Type B pancreatic cell (in vitro differentiated cells): Measurements from ENCODE around the gene UNC45A. TPM values are rescaled to one million over a fixed set of nuclear protein-coding genes. Genes with fewer than 3 reads are reported as not detected.

ENCODE experiments used
- DNase-seq: peaks from one replicate; pipeline ENCODE4 v3.0.0; 2021; ENCODE audit warnings: mixed read lengths; ENCODE audit not compliant: unreplicated experiment; ENCODE audit errors: extremely low spot score
- H3K27ac Mint-ChIP-seq: 2 replicates; pipeline ENCODE4 v1.8.0; 2021; ENCODE audit warnings: mild to moderate bottlenecking, mixed read lengths
- H3K27me3 Mint-ChIP-seq: 2 replicates; pipeline ENCODE4 v1.8.0; 2021; ENCODE audit warnings: mixed read lengths
- H3K36me3 Mint-ChIP-seq: 2 replicates; pipeline ENCODE4 v1.8.0; 2021; ENCODE audit warnings: mixed read lengths
- H3K4me1 Mint-ChIP-seq: one replicate; pipeline ENCODE4 v1.8.0; 2021; ENCODE audit warnings: mixed read lengths; ENCODE audit not compliant: unreplicated experiment
- H3K4me3 Mint-ChIP-seq: 2 replicates; pipeline ENCODE4 v1.8.0; 2021; ENCODE audit warnings: mild to moderate bottlenecking, mixed read lengths
- H3K9me3 Mint-ChIP-seq: 2 replicates; pipeline ENCODE4 v1.8.0; 2021; ENCODE audit warnings: mixed read lengths
- CTCF ChIP-seq: fragments of 200-600 bp; sonication (generic); conservative IDR thresholded peaks from 2 replicates; pipeline ENCODE4 v1.5.0; 2021; ENCODE audit warnings: antibody characterized with exemption, mild to moderate bottlenecking
- total RNA-seq: library from RNA; stranded (reverse); gene quantifications from 2 replicates; pipeline ENCODE4 v1.2.1, GENCODE V29; 2021; ENCODE audit warnings: low replicate concordance

Gene UNC45A
- total RNA-seq, 1 donor from 2014 or later = 78.9 TPM

GRCh38 chr15:90953947-90954711 lies 19.0 kb downstream of the UNC45A start:
- no peak for TF ChIP-seq CTCF
- Mint-ChIP-seq H3K4me3 (peak overlapping the region; percentile 88), H3K9me3 (no peaks in the 10 kb centered on the region), H3K36me3 (peaks cover 4% of the 10 kb centered on the region), H3K4me1 (peaks cover 8% of the 10 kb centered on the region), H3K27ac (peak overlapping the region; percentile 90), H3K27me3 (no peaks in the 10 kb centered on the region)
- DNase-seq = no peak

DNA sequence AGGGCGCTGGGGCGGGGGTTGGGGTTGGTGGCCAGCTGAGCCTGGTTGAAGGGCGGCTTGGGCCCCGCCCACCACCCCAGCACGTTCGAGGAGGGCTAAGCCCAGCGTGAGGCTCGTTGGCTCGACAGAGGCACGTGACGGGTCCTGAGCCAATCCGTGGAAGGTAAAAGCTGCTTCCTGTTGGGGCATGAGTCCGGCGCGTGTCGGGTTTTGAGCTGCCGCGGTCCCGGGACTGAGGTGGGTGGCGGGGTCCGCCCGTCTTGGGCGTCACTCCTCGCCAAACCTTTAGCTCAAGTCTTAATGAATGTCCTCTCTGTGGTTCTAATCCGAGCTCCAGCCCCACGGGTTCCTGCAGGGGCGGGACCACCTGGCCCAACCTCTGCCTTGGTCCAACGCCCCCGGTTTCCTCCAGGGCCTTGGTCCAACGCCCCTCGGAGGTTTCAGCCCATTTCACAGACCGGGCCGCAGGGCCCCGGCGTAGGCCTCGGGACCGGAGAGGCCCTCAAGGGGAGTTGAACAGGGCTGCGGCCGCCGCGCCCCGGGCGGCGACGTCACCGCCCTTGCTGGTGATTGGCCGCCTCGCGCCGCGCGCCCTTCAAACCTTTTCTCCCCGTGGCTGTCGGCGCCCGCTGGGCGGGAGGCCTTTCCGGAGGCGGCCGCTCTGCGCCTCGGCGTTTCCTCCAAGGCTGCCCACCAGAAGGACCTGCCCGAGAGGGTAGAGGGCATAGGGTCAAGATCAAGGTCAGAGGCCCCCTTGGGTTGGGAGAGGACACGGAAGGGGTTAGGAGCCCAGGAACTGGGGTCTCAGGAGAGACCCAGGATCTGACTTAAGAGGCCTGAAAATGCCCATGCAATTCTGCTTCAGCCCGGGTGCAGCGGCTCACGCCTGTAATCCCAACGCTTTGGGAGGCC lies 19.9 kb downstream of the UNC45A start, which contains the start of gene RCCD1:
RCCD1 (plus strand) TSS at position 173 of the 912 bp plus-strand sequence. CDS start 1,851 bp downstream, outside the sequence.
- DNase-seq = peak; percentile 90
- H3K4me1 Mint-ChIP-seq = peaks cover 8% of the 10 kb centered on the region
- no peaks in the 10 kb centered on the region for H3K27me3 Mint-ChIP-seq
- H3K36me3 Mint-ChIP-seq = peaks cover 4% of the 10 kb centered on the region
- TF ChIP-seq CTCF = no peak
- peak within 1 kb of the TSS; percentile 88 for H3K4me3 Mint-ChIP-seq
- peak within 1 kb of the TSS; percentile 90 for H3K27ac Mint-ChIP-seq
- H3K9me3 Mint-ChIP-seq = no peaks in the 10 kb centered on the region

- no peak for TF ChIP-seq CTCF
- H3K4me1 Mint-ChIP-seq = peaks cover 8% of the 10 kb centered on the region
- peaks cover 4% of the 10 kb centered on the region for H3K36me3 Mint-ChIP-seq
- H3K9me3 Mint-ChIP-seq = no peaks in the 10 kb centered on the region
- peak overlapping the region; percentile 88 for H3K4me3 Mint-ChIP-seq
- DNase-seq = no peak
- peak overlapping the region; percentile 87 for H3K27ac Mint-ChIP-seq
- H3K27me3 Mint-ChIP-seq = no peaks in the 10 kb centered on the region
Measured at GRCh38 chr15:90955624-90956273, 20.7 kb downstream of the UNC45A start.

DNA sequence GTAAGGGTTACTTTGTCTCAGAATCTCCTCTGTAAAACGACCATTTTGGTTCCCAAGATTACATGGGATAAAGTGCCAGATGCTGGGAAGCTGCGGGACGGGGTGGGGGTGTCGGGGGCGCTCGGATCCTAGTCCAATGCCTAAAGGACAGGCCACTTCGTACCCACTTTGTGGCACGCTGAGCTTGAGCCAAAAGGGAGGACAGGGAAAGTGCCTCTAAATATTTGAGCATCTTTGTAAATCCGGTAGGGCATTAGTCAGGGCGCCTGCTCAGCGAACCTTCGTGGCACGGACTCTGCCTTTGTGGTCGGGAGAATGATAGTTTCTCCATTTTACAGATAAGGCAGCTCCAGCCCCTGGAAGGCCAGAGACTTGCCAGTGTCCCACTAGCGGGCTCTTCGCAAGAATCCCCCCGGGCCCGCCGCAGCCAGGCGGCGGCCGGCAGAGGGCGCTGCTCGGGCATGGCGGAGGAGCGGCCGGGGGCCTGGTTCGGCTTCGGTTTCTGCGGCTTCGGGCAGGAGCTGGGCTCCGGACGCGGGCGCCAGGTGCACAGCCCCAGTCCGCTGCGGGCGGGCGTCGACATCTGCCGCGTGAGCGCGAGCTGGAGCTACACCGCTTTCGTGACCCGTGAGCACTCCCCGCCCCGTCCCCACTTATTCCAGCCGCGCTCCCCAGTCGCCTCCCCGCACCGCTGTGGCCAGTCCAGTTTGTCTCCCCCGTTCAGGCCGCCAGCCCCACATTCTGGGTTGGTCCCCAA lies 21.4 kb downstream of the UNC45A start:
- Mint-ChIP-seq H3K4me3 (peak overlapping the region; percentile 88), H3K36me3 (peaks cover 4% of the 10 kb centered on the region), H3K27ac (peak overlapping the region; percentile 87), H3K4me1 (peaks cover 8% of the 10 kb centered on the region), H3K27me3 (no peaks in the 10 kb centered on the region), H3K9me3 (no peaks in the 10 kb centered on the region)
- DNase-seq = peak; percentile 86
- peak; percentile 99 for TF ChIP-seq CTCF
